ENCODE data around the gene CUX1.
"Not testable (repeated sequence)": the region's sequence is repeated elsewhere in the genome, so short reads cannot be mapped to it uniquely, and the experiment has no call there.

CUX1 gene

DNA sequence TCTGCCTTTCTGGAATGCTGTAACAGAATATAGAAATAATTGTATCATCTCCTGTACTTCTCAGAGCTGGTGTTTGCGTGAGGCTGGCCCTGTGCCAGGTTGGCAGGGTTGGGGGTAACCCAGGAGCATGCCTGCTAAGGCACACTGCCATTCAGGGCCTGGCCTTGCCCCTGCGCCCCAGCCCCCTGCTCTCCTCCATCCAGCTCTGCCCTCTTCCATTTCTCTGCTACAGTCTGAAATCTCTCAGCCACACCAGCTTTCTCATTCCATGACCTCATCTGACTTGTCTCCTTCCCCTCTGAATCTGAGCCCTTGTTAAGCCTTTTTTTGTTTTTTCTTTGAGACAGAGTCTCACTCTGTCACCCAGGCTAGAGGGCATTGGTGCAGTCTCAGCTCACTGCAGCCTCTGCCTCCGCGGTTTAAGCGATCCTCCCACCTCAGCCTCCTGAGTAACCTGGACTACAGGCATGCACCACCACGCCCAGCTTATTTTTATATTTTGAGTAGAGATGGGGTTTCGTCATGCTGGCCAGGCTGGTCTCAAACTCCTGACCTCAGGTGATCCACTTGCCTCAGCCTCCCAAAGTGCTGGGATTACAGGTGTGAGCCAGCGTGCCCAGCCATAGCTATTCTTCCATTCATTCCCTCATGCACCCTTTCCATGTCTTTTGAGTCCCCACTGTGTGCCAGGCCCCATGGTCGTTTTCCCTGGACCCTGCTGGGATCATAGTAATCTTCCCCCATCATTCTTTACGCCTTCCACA is 206.8 kb downstream of the CUX1 start:
- H3K4me1 ChIP-seq (ENCODE audit: control insufficient read depth, insufficient read depth, low read length), result no peaks in the 10 kb centered on the region
- no peaks in the 10 kb centered on the region for H3K27me3 ChIP-seq (ENCODE audit: control insufficient read depth, insufficient read depth, low read length)
- no peak overlapping the region for H3K4me3 ChIP-seq (ENCODE audit: low read length)
- no peaks in the 10 kb centered on the region for H3K9me3 ChIP-seq (ENCODE audit: control insufficient read depth, low read length)
- H3K36me3 ChIP-seq (ENCODE audit: control insufficient read depth, insufficient read depth, low read length), result no peaks in the 10 kb centered on the region
- no peak overlapping the region for H3K9ac ChIP-seq (ENCODE audit: low read length)

DNA sequence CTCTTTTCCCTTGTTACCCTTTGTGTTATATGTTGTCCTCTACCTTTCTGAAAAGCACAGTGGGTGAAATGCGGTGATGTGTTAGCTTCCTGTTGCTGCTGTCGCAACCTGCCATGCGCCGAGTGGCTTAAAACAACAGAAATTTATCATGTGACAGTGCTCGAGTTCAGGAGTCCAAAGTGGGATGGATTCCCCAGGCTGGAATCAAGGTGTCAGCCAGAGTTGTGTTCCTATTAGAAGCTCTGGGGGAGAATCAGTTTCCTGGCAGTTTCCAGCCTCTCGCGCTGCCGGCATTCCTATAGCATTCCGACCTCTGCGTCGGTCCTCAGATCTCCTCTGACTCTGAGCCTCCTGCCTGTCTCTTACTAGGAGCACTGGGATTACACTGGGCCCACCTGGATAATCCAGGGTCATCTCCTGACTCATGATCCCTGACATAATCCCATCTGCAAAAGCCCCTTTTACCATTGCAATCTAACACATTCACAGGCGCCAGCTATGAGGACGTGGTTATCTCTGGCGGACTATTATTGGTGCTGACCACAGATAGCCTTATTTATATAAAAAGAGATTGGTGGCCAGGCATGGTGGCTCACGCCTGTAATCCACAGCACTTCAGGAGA is 207.5 kb downstream of the CUX1 start:
- Histone ChIP-seq H3K9me3 (ENCODE audit: control insufficient read depth, low read length) (no peaks in the 10 kb centered on the region), H3K36me3 (ENCODE audit: control insufficient read depth, insufficient read depth, low read length) (no peaks in the 10 kb centered on the region), H3K27me3 (ENCODE audit: control insufficient read depth, insufficient read depth, low read length) (no peaks in the 10 kb centered on the region), H3K4me3 (ENCODE audit: low read length) (no peak overlapping the region), H3K4me1 (ENCODE audit: control insufficient read depth, insufficient read depth, low read length) (no peaks in the 10 kb centered on the region), H3K9ac (ENCODE audit: low read length) (no peak overlapping the region)

DNA sequence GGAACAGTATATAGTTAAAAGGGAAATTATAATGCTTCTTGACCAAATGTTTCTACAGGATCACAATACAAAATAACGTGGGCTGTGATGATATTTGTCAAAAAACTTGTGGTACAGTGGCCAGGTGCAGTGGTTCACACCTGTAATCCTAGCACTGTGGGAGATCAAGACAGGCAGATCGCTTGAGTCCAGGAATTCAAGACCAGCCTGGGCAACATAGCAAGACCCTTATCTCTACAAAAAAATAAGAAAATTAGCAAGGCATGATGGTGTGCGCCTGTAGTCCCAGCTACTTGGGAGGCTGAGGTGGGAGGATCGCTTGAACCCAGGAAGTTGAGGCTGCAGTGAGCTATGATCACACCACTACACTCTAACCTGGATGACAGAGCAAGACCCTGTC is 208.4 kb downstream of the CUX1 start:
- H3K27me3 ChIP-seq (ENCODE audit: control insufficient read depth, insufficient read depth, low read length); H3K4me3 ChIP-seq (ENCODE audit: low read length); H3K9me3 ChIP-seq (ENCODE audit: control insufficient read depth, low read length); H3K4me1 ChIP-seq (ENCODE audit: control insufficient read depth, insufficient read depth, low read length); H3K9ac ChIP-seq (ENCODE audit: low read length); H3K36me3 ChIP-seq (ENCODE audit: control insufficient read depth, insufficient read depth, low read length): not testable (repeated sequence)

DNA sequence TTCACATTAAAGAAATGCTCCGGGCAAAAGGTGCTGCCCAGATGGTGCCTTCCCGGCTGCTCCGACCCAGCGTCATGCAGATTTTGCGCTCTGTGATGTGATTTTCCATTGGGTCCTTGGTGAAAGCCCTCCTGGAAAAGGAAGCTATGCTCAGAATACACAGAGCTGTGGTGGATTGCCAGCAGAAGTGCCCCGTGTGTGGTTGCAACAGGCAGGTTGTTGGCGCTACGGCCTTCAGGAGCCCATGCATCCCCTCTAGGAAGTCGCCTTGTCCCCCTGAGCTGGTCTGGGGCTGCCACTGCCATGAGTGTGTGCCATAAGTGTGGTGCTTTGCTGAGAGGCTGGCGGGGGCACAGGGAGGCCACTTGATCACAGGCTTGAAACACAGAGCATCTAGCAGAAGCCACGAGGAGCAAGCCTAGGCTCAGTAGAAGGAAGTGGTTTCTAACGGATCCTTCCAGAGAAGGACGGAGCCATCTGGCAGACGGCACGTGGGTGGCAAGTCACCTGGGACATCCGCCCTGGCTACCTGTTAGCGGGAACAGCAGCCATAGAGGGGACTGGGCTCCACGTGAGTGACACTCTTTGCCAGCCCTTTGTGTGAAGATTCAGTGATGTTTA is 210.9 kb downstream of the CUX1 start:
- Histone ChIP-seq H3K27me3 (ENCODE audit: control insufficient read depth, insufficient read depth, low read length) (no peaks in the 10 kb centered on the region), H3K9me3 (ENCODE audit: control insufficient read depth, low read length) (no peaks in the 10 kb centered on the region), H3K4me1 (ENCODE audit: control insufficient read depth, insufficient read depth, low read length) (no peaks in the 10 kb centered on the region), H3K9ac (ENCODE audit: low read length) (no peak overlapping the region), H3K36me3 (ENCODE audit: control insufficient read depth, insufficient read depth, low read length) (no peaks in the 10 kb centered on the region), H3K4me3 (ENCODE audit: low read length) (no peak overlapping the region)

DNA sequence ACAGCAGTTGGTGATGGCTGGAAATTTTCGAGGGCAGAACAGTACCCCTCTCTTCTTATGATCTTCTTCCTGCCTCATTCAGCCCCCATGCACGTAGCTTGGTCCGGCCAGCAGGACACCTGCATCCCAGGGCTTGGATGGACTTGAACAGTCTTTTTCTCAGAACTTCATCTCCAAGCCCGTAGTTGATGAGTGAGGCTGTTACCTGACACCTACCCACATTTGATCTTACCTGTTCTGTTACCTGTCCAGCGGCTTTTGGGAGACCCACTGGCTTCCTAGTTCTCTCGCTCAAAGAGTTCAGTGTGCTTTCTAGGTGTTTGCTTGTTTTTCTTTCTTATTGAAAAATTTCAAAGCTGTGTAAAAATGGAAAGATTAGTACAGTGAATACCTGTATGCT is 212.2 kb downstream of the CUX1 start:
- no peaks in the 10 kb centered on the region for H3K9me3 ChIP-seq (ENCODE audit: control insufficient read depth, low read length)
- no peak overlapping the region for H3K9ac ChIP-seq (ENCODE audit: low read length)
- no peak overlapping the region for H3K4me3 ChIP-seq (ENCODE audit: low read length)
- no peaks in the 10 kb centered on the region for H3K27me3 ChIP-seq (ENCODE audit: control insufficient read depth, insufficient read depth, low read length)
- H3K4me1 ChIP-seq (ENCODE audit: control insufficient read depth, insufficient read depth, low read length), result no peaks in the 10 kb centered on the region
- no peaks in the 10 kb centered on the region for H3K36me3 ChIP-seq (ENCODE audit: control insufficient read depth, insufficient read depth, low read length)

DNA sequence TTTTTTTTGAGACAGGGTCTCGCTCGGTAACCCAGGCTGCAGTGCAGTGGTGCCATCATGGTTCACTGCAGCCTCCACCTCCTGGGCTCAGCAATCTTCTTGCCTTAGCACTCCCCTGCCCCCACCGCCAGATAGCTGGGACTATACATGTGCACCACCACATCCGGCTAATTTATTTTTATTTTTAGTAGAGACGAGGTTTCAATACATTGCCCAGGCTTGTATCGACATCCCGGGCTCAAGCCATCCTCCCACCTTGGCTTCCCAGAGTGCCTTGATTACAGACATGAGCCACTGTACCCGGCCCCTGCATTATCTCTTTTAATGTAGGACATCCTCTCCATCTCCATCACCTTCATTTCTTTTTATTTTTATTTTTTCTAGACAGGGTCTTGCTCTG is 213.3 kb downstream of the CUX1 start:
- no peak overlapping the region for H3K4me3 ChIP-seq (ENCODE audit: low read length)
- no peak overlapping the region for H3K9ac ChIP-seq (ENCODE audit: low read length)
- no peaks in the 10 kb centered on the region for H3K4me1 ChIP-seq (ENCODE audit: control insufficient read depth, insufficient read depth, low read length)
- no peaks in the 10 kb centered on the region for H3K27me3 ChIP-seq (ENCODE audit: control insufficient read depth, insufficient read depth, low read length)
- H3K36me3 ChIP-seq (ENCODE audit: control insufficient read depth, insufficient read depth, low read length), result no peaks in the 10 kb centered on the region
- H3K9me3 ChIP-seq (ENCODE audit: control insufficient read depth, low read length), result no peaks in the 10 kb centered on the region

DNA sequence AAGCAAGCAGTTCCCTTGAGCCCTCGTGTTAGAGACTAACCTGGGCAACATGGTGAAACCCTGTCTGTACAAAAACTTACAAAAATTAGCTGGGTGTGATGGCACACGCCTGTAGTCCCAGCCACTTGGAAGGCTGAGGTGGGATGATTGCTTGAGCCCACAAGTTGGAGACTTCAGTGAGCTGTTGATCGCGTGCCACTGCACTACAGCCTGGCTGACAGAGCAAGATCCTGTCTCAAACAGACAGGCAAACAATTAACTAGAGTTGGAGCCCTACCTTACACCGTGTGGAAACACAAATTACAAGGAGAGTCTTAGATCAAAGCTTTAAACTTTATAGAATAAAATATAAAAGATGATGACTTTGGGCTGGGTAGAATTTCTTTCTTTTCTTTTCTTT is 219.5 kb downstream of the CUX1 start:
- no peaks in the 10 kb centered on the region for H3K36me3 ChIP-seq (ENCODE audit: control insufficient read depth, insufficient read depth, low read length)
- H3K9ac ChIP-seq (ENCODE audit: low read length), result no peak overlapping the region
- H3K9me3 ChIP-seq (ENCODE audit: control insufficient read depth, low read length), result no peaks in the 10 kb centered on the region
- peaks cover 3% of the 10 kb centered on the region for H3K4me1 ChIP-seq (ENCODE audit: control insufficient read depth, insufficient read depth, low read length)
- no peak overlapping the region for H3K4me3 ChIP-seq (ENCODE audit: low read length)
- no peaks in the 10 kb centered on the region for H3K27me3 ChIP-seq (ENCODE audit: control insufficient read depth, insufficient read depth, low read length)

DNA sequence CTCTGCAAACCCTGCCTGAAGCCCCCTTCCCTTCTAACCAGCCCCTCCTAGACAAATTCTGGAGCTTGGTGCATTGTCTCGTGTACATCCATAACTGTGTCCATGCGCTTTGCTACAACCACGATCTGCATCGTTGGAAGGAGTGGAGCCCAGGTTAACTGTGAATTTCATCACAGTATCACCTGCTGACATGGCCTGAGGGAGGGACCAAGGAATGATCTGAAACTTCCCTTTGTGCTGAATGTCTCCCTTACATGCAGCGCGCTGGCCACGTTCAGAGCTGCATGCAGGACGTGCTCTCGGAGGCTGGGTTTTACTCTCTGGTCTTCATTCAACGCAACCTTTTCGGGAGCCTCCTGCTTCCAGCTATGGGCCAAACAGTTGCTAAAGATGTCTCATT is 222.3 kb downstream of the CUX1 start:
- Histone ChIP-seq H3K9me3 (ENCODE audit: control insufficient read depth, low read length) (no peaks in the 10 kb centered on the region), H3K9ac (ENCODE audit: low read length) (no peak overlapping the region), H3K27me3 (ENCODE audit: control insufficient read depth, insufficient read depth, low read length) (no peaks in the 10 kb centered on the region), H3K4me1 (ENCODE audit: control insufficient read depth, insufficient read depth, low read length) (peaks cover 8% of the 10 kb centered on the region), H3K4me3 (ENCODE audit: low read length) (no peak overlapping the region), H3K36me3 (ENCODE audit: control insufficient read depth, insufficient read depth, low read length) (no peaks in the 10 kb centered on the region)

DNA sequence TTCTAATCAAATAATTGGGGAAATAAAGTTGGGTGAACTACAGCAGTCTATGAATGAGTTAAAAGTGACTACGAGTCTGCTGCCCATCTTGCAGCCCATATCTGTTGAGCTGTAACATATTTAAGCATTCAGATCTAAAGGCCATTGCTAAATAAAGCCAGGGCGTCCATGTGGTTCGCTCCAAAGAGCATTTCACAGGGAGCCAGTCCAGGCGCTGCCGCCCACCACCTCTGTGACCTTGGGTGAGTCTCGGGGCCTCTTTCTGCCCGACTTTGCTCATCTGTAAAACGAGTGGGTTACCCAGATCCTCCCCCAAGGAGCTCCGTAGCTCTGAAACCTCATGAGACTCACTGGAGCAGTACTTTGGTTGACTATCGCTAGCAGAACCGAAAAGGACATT is 223.1 kb downstream of the CUX1 start:
- Histone ChIP-seq H3K4me3 (ENCODE audit: low read length) (no peak overlapping the region), H3K27me3 (ENCODE audit: control insufficient read depth, insufficient read depth, low read length) (no peaks in the 10 kb centered on the region), H3K36me3 (ENCODE audit: control insufficient read depth, insufficient read depth, low read length) (no peaks in the 10 kb centered on the region), H3K4me1 (ENCODE audit: control insufficient read depth, insufficient read depth, low read length) (peaks cover 16% of the 10 kb centered on the region), H3K9ac (ENCODE audit: low read length) (no peak overlapping the region), H3K9me3 (ENCODE audit: control insufficient read depth, low read length) (no peaks in the 10 kb centered on the region)

DNA sequence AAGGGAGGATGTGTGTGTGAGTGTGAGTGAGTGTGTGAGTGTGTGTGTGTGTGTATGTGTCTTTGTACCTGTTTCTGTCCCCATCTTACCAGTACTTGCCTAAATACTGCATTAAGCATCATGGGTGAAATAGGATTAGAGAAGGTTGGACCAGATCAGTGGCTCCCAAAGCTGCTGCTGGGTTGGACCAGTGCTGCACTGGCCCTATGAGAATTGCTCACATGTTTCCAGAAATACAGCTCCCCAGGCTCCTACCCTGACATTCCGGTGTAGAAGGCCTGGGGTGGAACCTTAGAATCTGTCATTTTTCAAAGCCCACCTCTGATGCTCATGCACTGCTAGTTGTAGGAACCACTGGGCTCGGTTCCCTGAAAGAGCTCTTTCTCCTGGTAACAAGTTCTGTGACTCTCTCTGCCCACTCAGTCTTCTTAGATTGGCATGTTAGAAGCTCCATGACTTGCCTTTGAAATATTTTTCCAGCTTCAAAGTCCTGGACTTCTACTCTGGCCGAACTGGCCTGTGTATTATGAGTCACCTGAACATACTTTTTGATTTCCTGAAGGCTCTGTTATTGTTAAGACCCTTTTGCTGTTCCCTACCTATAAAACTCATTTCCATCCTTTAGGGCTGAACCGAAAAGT is 224.7 kb downstream of the CUX1 start:
- Histone ChIP-seq H3K36me3 (ENCODE audit: control insufficient read depth, insufficient read depth, low read length) (no peaks in the 10 kb centered on the region), H3K9ac (ENCODE audit: low read length) (no peak overlapping the region), H3K9me3 (ENCODE audit: control insufficient read depth, low read length) (no peaks in the 10 kb centered on the region), H3K27me3 (ENCODE audit: control insufficient read depth, insufficient read depth, low read length) (no peaks in the 10 kb centered on the region), H3K4me1 (ENCODE audit: control insufficient read depth, insufficient read depth, low read length) (peaks cover 16% of the 10 kb centered on the region), H3K4me3 (ENCODE audit: low read length) (no peak overlapping the region)

DNA sequence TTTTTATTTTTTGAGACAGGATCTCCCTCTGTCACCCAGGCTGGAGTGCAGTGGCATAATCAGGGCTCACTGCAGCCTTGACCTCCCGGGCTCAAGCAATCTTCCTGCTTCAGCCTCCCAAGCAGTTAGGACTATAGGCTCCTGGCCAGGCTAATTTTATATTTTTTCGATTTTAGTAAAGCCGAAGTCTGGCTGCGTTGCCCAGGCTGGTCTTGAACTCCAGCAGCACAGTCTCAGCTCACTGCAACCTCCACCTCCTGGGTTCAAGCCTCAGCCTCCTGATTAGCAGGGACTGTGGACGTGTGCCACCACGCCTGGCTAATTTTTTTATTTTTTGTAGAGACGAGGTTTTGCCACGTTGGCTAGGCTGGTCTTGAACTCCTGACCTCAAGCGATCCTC is 225.4 kb downstream of the CUX1 start:
- not testable (repeated sequence) for H3K27me3 ChIP-seq (ENCODE audit: control insufficient read depth, insufficient read depth, low read length); H3K36me3 ChIP-seq (ENCODE audit: control insufficient read depth, insufficient read depth, low read length); H3K9ac ChIP-seq (ENCODE audit: low read length); H3K9me3 ChIP-seq (ENCODE audit: control insufficient read depth, low read length); H3K4me3 ChIP-seq (ENCODE audit: low read length)
- peaks cover 16% of the 10 kb centered on the region for H3K4me1 ChIP-seq (ENCODE audit: control insufficient read depth, insufficient read depth, low read length)

DNA sequence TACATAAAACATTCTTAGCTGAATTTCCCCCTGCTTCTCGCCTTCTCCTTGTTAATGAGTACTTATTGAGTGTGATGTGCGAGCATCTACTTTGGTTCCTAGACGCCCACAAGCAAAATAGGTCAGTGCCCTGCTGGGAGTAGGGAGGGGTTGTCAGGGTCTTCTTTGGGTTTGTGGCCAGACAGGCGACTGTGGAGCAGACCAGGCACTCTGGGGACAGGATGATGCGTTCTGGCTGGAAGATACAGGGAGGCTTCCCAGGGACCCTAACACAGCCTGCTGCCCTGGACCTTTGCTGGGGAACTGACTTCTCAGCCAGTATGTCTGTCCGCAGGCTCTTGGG is 227.2 kb downstream of the CUX1 start:
- H3K4me1 ChIP-seq (ENCODE audit: control insufficient read depth, insufficient read depth, low read length), result peaks cover 16% of the 10 kb centered on the region

More for the DNA sequence above, 227.2 kb downstream of the CUX1 start:
- Histone ChIP-seq H3K36me3 (ENCODE audit: control insufficient read depth, insufficient read depth, low read length) (no peaks in the 10 kb centered on the region), H3K27me3 (ENCODE audit: control insufficient read depth, insufficient read depth, low read length) (no peaks in the 10 kb centered on the region), H3K9ac (ENCODE audit: low read length) (no peak overlapping the region), H3K9me3 (ENCODE audit: control insufficient read depth, low read length) (no peaks in the 10 kb centered on the region), H3K4me3 (ENCODE audit: low read length) (no peak overlapping the region)
